K562 (cell line): ENCODE results near the gene ZDHHC14. TPM values are rescaled to one million over a fixed set of nuclear protein-coding genes. Genes with fewer than 3 reads are reported as not detected.

ENCODE experiments used
- BHLHE40 ChIP-seq: IDR thresholded peaks from 2 replicates; pipeline ENCODE4 v1.6.1; 2011; ENCODE audit warnings: low read length, improper control_type of control experiment
- CBX8 ChIP-seq: fragments of 200-600 bp; sonication (generic); IDR thresholded peaks from 2 replicates; pipeline ENCODE4 v1.6.1; 2012; ENCODE audit warnings: borderline replicate concordance, mixed run types, low read depth, mild to moderate bottlenecking, moderate library complexity, mixed read lengths, low read length, control low read depth, inconsistent platforms; ENCODE audit not compliant: poor library complexity, severe bottlenecking; ENCODE audit errors: extremely low read depth
- EZH2 ChIP-seq: IDR thresholded peaks from 2 replicates; pipeline ENCODE4 v1.6.1; 2012; ENCODE audit warnings: low read depth, mild to moderate bottlenecking, inconsistent platforms, low read length, borderline replicate concordance
- GATAD2A ChIP-seq: fragments of 450-650 bp; IDR thresholded peaks from 2 replicates; pipeline ENCODE4 v1.6.1; 2017
- MTA1 ChIP-seq: fragments of 450-650 bp; IDR thresholded peaks from 2 replicates; pipeline ENCODE4 v1.6.1; 2017; ENCODE audit warnings: borderline replicate concordance
- NCOA1 ChIP-seq: fragments of 450-650 bp; IDR thresholded peaks from 2 replicates; pipeline ENCODE4 v1.6.1; 2016; ENCODE audit warnings: low read depth
- PCBP1 ChIP-seq: fragments of 200-400 bp; formaldehyde crosslinking; IDR thresholded peaks from 2 replicates; pipeline ENCODE4 v1.6.1; 2018; ENCODE audit warnings: mild to moderate bottlenecking, low read depth, low read length; ENCODE audit not compliant: poor library complexity, severe bottlenecking
- RBM25 ChIP-seq: fragments of 200-400 bp; formaldehyde crosslinking; IDR thresholded peaks from 2 replicates; pipeline ENCODE4 v1.6.1; 2018; ENCODE audit warnings: low read length, low read depth, moderate library complexity; ENCODE audit not compliant: severe bottlenecking
- REST ChIP-seq, 2 experiments: fragments of 450-650 bp; formaldehyde crosslinking in 1 of 2; IDR thresholded peaks; 2 replicates each; pipeline versions ENCODE4 v1.4.0 to v1.6.1; 2014 to 2020; ENCODE audit warnings: mild to moderate bottlenecking in 2 of 2, borderline replicate concordance in 1 of 2, low read depth in 1 of 2
- RNF2 ChIP-seq: sonication (generic); IDR thresholded peaks from 2 replicates; pipeline ENCODE4 v1.6.1; 2016
- SIN3A ChIP-seq, 2 experiments: fragments of 150-350 bp in 1 of 2; IDR thresholded peaks; 2 replicates each; pipeline ENCODE4 v1.6.1; 2011 to 2016; ENCODE audit warnings: borderline replicate concordance in 2 of 2, low read depth in 2 of 2, low read length in 2 of 2, mild to moderate bottlenecking in 2 of 2, moderate library complexity in 2 of 2; ENCODE audit not compliant: control insufficient read depth in 1 of 2
- ZBTB11 ChIP-seq, 3 experiments: fragments of 200-800 bp in 1 of 3; fragments of 250-450 bp in 1 of 3; fragments of 450-650 bp in 1 of 3; sonication (Bioruptor Pico) in 1 of 3; sonication (Bioruptor generic) in 1 of 3; formaldehyde crosslinking in 1 of 3; IDR thresholded peaks; 2 replicates each; pipeline versions ENCODE4 v1.6.1 to v1.8.0; 2016 to 2022; ENCODE audit warnings: mild to moderate bottlenecking in 2 of 3, missing genetic modification characterization in 2 of 3, missing compliant biosample characterization in 1 of 3, moderate library complexity in 1 of 3
- ZC3H4 ChIP-seq: sonication (generic); formaldehyde crosslinking; IDR thresholded peaks from 2 replicates; pipeline ENCODE4 v1.9.0; 2021; ENCODE audit warnings: missing genetic modification reagents, borderline replicate concordance
- ZNF431 ChIP-seq: sonication (generic); formaldehyde crosslinking; IDR thresholded peaks from 2 replicates; pipeline ENCODE4 v1.8.0; 2022; ENCODE audit warnings: mild to moderate bottlenecking, missing genetic modification reagents
- polyA plus RNA-seq, 8 experiments: library from polyadenylated mRNA; depleted of rRNA in 4 of 8; stranded (reverse) in 5 of 8; unstranded in 3 of 8; fragments of >200 nt; fragmentation: Nextera tagmentation in 2 of 8; fragmentation: Illumina TruSeq in 1 of 8; extraction: Ambion mirVana in 2 of 8; extraction: Trizol in 1 of 8; gene quantifications; 2 replicates each; pipeline versions ENCODE4 v1.2.1 to v1.2.3, GENCODE V29; 2011 to 2014; ENCODE audit warnings: inconsistent platforms in 1 of 8, missing spikeins in 1 of 8
- total RNA-seq, 7 experiments: library from RNA; depleted of rRNA in 6 of 7; stranded (reverse); fragments of >200 nt in 6 of 7; fragmentation: Illumina TruSeq in 2 of 7; extraction: Trizol in 2 of 7; gene quantifications; 2 replicates each; pipeline versions ENCODE4 v1.2.1 to v1.2.3, GENCODE V29; 2011 to 2021; ENCODE audit warnings: low replicate concordance in 1 of 7

The ZDHHC14 gene
- total and polyA plus RNA-seq, 9 of the 15 experiments (the other 6 are each of a cell fraction or from before 2014, with no cell fraction given) = 0.92 to 23.1 (median 13.8) TPM

- TF ChIP-seq SIN3A (IDR thresholded peaks at IDR 0.05; ENCODE audit: borderline replicate concordance in 2 of 2, control insufficient read depth in 1 of 2, low read depth in 2 of 2, low read length in 2 of 2) (no peak), CBX8 (no peak), MTA1 (no peak), RNF2 (peak; percentile 60; the same call in 1 of the 2 replicates), RBM25 (no peak), EZH2 (no peak), REST (IDR thresholded peaks at IDR 0.05; ENCODE audit: borderline replicate concordance) (peak; percentile 59; the same call in 1 of the 2 replicates), REST (CRISPR knock-in tag; IDR thresholded peaks at IDR 0.05; ENCODE audit: low read depth) (no peak), NCOA1 (no peak), PCBP1 (no peak), BHLHE40 (0 out of 2 replicates have a peak, but pooled peaks have one; percentile 40), GATAD2A (no peak), ZNF431 (no peak), ZC3H4 (CRISPR knock-in tag) (no peak), ZBTB11 (CRISPR knock-in tag; IDR thresholded peaks at IDR 0.05) (no peak)
These were observed 254.6 kb downstream of the ZDHHC14 start (continued) for GRCh38 chr6:157635388-157636244.
